GM19099 (cell line): Measurements from ENCODE around the gene PLXNA2.

Source experiments
- POLR2A ChIP-seq: IDR thresholded peaks from 3 replicates; pipeline ENCODE4 v1.6.1; 2011; ENCODE audit warnings: low read depth; ENCODE audit not compliant: insufficient read length; ENCODE audit errors: extremely low read depth

Gene PLXNA2

DNA sequence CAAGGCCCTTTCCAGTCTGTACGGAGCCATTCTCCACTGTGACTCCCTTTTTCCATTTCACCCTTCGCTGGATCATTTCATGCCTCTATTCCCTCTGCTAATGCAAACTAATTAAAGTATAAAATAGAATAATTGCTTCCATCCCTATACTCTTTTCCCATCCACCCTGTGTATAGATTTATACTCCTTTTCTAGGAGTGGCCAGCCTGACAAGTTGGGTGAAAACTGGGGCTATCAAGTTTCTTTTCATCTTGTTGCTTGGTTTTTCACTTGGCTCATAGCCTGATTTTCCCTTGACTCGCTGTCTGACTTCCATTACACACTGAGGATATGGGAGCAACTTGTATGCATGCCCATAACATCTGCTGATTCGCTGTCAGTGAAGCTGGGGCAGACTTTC lies 107.0 kb downstream of the PLXNA2 start:
- TF ChIP-seq POLR2A = no peak

DNA sequence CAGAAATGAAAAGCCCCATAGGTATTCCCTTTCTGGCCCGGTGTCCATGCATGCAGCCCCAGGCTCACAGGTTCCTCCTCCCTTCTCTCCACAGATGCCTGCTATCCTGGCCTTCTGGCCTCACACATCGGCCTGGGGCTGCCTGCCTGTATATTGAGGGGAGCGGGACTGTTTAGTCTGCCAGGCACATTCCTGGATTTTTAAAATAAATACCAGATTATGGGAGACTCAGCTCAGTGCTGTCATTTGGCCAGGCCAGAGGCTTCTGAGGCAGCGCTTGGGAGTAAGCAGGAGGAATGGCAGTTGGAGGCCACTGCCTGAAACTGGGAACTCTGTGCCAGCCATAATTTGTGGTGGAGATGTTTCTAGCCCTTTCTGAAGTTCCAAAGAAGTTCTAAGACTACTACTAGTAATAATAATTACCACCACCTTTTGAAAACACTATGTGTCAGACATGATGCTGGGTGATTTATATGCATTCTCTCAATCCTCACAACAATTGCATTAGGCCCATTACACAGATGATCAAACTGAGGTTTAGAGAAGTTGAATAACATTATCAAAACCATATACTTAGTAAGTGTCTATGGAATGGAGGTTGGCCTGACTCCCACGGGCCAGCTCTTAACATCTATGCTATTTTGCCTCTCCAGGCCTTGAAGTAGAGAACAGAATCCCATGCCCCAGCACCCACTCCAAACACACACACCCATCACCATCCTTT lies 107.6 kb downstream of the PLXNA2 start:
- no peak for TF ChIP-seq POLR2A

DNA sequence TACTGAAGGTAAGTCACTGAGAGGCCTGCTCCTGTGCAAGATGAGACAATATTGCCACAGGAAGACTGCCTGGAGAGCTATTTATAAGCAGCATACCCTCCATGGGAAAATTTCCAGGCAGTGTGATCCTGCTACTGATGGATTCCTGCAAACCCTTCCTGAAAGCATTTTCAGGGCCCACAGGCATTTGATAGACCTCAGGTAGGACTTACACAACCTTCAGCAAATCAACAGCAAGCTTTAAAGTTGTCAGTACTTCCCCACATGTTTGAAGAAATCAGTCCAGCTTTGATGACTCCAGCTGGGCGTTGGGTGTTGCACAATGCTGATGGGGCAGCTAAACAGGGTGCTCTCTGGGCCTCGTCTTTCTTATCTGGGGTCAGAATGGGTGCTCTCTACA lies 108.8 kb downstream of the PLXNA2 start:
- no peak for TF ChIP-seq POLR2A

DNA sequence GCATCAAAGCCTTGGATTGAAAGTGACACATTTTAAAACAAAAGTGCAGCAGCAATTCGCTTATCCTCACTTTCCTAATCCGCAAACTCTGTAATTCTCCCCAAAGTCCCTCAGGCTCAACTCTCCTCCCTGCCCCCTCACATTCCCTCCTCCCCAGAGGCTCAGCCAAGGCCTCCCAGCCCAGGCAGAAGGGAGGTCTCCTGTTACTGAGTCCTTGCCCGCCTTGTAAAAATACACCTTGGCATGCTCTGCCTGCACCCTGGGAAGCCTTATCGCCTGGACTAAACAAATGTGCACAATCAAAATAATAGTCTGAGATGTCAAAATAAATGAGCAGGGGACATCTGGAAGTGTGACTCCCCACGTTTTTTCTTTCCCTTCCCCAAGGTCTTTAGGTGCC lies 109.7 kb downstream of the PLXNA2 start:
- no peak for TF ChIP-seq POLR2A

DNA sequence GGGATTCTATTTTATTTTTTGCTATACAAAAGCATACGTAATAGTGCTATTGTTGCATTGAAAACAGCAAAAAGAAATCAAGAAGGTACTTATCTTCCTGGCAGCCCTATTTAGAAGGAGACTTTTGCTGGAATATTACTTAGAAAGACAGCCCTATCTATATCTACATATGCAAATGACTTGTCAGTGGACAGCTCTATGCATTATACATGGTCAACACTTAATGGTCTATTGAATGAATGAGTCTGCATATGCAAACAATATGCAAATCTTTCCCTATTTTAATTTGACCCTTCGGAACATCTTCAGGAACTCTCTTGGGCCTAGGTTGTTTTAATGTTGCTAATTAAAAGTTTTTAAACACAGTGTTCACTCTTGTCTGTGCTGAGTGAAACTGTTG lies 110.8 kb downstream of the PLXNA2 start:
- TF ChIP-seq POLR2A = no peak

DNA sequence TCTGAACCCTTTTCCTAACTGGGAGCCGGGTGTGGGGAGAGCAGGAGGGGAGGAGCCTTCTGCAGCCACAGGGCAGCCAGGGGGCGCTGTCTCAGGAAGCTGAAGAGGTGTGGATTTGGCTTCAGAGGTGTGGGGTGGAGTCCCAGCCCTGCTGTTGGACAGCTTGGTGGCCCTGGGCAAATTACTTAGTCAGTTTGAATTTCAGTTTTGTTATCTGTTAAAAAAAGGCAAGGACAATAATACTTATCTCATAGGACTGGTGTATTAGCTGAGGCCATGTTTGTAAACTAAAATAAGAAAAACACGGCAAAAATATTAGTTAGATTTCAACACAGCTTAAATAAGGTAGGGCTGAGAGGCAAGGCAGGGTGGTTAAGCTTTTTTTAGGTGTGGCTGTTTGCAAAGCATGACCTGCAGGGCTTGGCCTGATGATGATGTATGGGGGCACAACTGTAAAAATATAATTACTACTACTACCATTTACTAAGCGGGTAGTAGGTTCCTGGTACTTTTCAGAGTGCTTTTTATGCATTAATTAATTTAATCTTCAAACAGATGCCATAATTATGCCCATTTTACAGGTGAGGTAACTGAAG lies 111.8 kb downstream of the PLXNA2 start:
- no peak for TF ChIP-seq POLR2A

DNA sequence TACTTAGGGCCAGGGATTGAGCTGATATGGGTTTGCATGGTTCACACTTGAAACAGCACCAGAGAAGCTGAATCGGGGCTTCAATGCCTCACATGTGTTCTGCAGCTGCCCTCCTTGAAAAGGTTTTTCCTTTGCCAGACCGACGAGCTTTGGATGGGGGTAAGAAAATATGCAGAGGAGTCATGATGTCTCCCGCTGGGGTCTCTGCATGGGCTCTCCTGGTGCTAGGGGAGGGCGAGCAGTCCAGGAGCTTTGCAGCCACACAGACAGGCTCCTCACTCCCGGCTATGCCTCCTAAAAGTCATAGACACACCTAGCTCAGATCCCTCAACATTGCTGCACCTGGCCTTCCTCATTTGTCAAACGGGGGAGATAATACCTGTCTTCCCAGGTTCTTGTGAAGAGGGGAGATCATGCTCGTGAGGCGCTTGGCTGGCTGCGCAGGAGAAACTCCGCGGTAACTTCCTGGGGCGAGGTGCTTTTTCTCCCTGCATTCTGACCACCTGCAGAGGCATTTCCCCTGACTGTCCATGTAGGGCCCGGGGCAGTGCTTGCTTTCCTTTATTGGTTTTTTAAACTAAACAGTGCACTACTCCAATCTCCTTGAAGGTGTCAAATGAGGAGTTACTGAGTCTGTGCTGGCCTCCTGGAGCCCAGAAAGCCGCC lies 112.4 kb downstream of the PLXNA2 start:
- TF ChIP-seq POLR2A = no peak

DNA sequence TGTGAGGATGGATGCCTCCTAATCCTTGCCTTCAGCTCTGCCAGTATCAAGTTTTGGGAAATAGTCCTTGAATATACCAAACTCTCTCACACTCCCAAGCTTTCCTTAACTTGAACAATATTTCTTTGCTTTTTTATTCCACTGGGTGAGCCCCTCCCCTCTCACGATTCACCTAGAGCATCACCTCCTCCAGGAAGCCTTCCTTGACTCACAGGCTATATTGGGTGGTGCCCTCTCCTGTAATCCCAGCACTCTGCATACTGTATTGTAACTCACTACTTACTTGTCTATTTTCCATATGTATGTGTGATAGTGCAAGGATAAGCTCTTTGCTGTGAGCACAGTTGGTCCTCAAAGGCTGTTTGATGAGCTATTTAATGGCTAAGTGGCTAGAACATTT lies 114.7 kb downstream of the PLXNA2 start:
- TF ChIP-seq POLR2A = no peak

DNA sequence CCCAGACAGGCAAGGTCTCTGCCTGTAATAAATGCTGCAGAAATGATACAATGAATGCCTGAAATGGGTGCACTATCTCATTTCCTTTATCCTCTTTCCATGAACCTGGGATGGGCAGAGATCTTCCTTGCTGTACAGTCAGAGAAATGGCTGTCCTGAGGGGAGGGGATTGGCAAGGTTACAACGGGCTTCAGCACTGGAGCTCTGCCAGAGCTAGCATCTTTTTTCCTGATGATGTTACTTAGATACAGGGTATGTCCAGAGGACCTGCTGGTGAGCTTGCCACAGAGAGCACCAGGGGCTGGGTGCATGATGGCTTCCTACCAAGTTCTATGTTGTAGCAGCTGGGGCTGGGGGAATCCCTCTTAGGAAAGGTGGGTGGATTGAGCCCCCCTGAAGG lies 115.1 kb downstream of the PLXNA2 start:
- no peak for TF ChIP-seq POLR2A

DNA sequence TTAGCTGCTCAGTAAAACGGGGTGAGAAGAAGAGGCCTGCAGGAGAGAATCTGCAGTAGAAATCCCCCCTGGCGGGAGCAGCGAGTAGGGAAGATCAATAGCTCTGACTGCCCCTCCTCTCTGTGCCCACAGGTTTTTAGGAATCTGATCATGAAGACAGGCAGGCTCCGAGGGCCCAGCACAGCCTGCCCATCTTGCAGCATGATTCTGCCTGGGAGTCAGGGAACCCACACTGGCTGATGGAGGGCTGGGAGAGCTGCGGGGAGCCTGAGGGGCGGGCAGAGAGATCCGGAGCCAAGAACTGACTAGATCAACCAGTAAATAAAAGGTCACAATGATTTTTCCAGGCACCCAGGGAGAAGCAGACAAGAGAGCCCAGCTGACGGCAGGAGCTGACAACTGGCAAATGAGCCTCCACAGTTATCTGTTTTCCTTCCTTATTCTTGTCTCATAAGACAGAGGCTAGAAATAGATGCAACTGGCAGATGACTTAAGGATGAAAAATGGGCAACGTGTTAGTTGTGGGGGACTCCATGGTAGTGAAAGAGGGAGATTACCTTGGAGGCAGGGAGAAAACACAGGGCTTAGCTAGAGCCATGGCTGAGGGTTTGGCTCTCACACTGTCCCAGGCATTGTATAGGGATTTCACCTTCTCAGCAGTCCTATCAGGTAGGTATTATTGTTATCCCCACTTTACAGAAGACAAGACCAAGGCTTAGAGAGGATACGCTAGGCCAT lies 116.2 kb downstream of the PLXNA2 start:
- no peak for TF ChIP-seq POLR2A

DNA sequence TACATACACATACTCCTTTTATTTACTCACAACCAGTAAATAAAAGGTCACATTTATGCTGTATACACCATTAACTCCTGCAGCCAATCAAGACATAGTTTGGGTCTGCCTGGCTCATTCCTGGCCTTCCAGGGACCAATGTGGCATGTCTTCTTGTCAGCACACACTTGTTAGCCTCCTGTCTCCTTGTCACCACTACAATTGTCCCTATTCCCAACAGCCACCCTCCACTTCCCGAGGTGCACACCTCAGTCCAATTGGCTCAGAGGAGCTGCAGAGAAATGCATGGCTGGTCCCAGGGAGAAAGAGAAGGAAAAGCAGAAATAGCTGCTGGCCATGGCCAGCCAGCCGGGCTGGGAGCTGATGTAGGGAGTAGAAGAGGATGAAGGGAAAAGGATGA lies 116.9 kb downstream of the PLXNA2 start:
- TF ChIP-seq POLR2A = no peak

DNA sequence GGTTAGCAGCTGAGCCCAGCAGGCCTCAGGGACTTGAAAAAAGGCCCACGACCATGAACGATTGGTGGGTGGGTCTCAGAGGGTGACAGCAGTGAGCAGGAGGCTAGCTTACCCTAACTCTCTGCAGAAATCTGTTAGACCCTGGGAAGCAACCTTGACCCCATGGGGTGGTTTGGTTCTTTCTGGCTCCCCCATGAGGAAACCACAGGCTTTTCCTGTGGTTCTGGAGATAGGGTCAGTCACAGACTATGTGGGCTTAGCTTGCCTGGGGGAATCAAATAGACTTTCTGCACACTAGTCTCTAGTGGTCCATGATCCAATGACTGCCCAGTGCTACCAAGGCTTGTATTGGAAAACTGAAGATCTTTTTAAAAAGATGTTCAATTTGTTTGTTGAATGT lies 118.1 kb downstream of the PLXNA2 start:
- no peak for TF ChIP-seq POLR2A

DNA sequence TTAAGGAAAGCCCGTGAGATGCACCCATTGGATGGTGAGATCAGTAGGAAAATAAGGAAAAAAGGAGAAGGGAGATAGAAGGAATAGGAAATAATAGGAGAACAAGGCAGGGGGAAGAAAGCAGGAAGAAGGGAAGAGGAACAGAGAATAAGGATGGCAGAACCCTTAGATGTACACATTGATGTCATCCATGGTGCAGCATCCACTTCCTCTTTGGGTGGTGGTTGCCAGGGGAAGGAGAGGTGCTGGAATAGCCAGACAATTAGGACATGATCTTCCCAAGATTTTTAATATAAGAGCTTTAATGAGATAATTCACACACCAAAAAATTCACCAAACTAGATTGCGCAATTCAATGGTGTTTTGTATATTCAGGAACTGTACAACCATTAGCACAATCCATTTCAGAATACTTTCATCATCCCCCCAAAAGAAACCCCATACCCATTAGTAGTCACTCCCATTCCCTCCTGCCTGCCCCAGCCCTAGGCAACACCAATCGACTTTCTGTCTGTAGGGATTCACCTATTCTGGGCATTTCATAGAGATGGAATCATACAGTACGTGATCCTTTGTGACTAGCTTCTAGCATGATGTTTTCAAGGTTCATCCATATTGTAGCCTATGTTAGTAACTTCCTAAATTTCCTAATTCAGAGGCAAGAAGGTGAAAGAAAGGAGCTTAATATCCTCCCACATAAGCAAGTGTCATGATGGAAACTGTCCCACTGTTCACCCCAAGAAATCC lies 121.4 kb downstream of the PLXNA2 start:
- no peak for TF ChIP-seq POLR2A

DNA sequence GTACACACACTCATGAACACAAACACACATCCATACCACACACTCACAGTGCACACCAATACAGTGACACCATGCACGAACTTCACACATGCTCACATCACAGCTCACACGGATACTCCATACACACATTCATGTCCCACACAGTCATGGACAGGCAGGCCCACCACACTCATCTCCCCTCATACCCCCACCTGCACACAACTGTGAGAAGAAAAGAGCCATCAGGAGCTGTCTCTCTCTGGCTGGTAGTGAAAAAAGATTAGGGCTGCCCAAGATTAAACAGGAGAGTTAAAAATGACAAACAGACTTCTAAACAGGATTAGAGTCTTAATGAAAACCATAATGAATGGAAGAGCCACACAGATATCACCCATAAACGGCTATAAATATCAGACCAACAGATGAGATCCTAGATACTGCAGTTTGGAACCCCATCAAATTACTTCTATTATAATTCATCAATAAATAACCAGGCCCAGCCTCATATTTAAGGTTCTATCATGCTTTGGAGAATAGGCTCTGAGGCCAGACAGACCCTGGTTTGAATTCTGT lies 122.3 kb downstream of the PLXNA2 start:
- TF ChIP-seq POLR2A = no peak

DNA sequence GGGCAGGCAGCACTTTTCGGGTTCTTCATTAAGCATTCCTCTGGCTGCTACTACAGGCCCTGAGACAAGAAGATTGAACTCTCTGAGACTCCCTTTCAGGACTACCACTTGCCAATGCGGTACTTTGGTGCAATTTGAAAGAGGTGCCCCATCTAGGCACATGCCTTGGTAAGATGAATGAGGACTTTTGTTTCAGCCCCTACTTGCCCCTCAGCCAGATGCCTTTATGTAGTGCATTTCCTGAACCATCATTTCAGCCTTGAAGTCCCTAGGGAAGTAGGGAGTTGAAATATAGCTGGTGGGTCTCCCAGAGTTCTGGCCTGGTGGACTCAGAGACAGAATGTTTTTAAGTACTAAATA lies 123.8 kb downstream of the PLXNA2 start:
- no peak for TF ChIP-seq POLR2A
